AG04449 (cell line): Measurements from ENCODE around the gene LLGL1.

Experiments used
- CTCF ChIA-PET: fragments of 350-600 bp; formaldehyde crosslinking; extraction: SDS; loops from one replicate; lab custom pipeline; 2021; ENCODE audit warnings: antibody characterized with exemption; lab: Yijun Ruan, JAX
- POLR2A ChIA-PET: fragments of 400-600, 350-600 bp; formaldehyde crosslinking; extraction: SDS; loops from one replicate; lab custom pipeline; 2020; ENCODE audit warnings: antibody characterized with exemption, inconsistent platforms; lab: Yijun Ruan, JAX
- DNase-seq: peaks from one replicate; pipeline ENCODE4 v3.0.0-alpha.2; 2010; ENCODE audit warnings: low read depth, low spot score
- H3K4me3 ChIP-seq: 2 replicates; pipeline ENCODE4 v1.5.1; 2011; ENCODE audit warnings: low read depth, mild to moderate bottlenecking, control low read depth, low read length
- CTCF ChIP-seq: IDR thresholded peaks from one replicate; pipeline ENCODE4 v1.5.1; 2011; ENCODE audit warnings: mild to moderate bottlenecking, moderate library complexity, low read length, control low read depth, inconsistent platforms; ENCODE audit not compliant: insufficient read depth; ENCODE audit errors: missing control alignments

LLGL1 gene

GRCh38 chr17:18261146-18261515, 35.7 kb downstream of the LLGL1 start:
- CTCF ChIA-PET = interaction anchor here (4.7 kb wide), 1 partner anchor 13 kb away, joined by 25 read pairs; no protein-coding TSS in a partner anchor

GRCh38 chr17:18261659-18262058, 36.2 kb downstream of the LLGL1 start:
- no peak for DNase-seq
- H3K4me3 ChIP-seq = peak overlapping the region; percentile 93
- TF ChIP-seq CTCF = no peak
- POLR2A ChIA-PET = no interaction called here
- CTCF ChIA-PET = interaction anchor here (4.7 kb wide), 1 partner anchor 13 kb away, joined by 25 read pairs; no protein-coding TSS in a partner anchor

More at GRCh38 chr17:18261146-18261515, 35.7 kb downstream of the LLGL1 start:
- no peak for TF ChIP-seq CTCF
- peak overlapping the region; percentile 93 for H3K4me3 ChIP-seq
- DNase-seq = no peak
- POLR2A ChIA-PET = no interaction called here

GRCh38 chr17:18262111-18262510, 36.7 kb downstream of the LLGL1 start:
- peak overlapping the region; percentile 93 for H3K4me3 ChIP-seq
- no peak for TF ChIP-seq CTCF
- ChIA-PET POLR2A (no interaction called here), CTCF (interaction anchor here (4.7 kb wide), 1 partner anchor 14 kb away, joined by 25 read pairs; no protein-coding TSS in a partner anchor)
- no peak for DNase-seq

- CTCF ChIA-PET = interaction anchor here (4.7 kb wide), 1 partner anchor 14 kb away, joined by 25 read pairs; no protein-coding TSS in a partner anchor
- no peak for TF ChIP-seq CTCF
- H3K4me3 ChIP-seq = no peak overlapping the region
- POLR2A ChIA-PET = no interaction called here
- DNase-seq = no peak
These were observed 37.2 kb downstream of the LLGL1 start for GRCh38 chr17:18262641-18263040.

- POLR2A ChIA-PET = no interaction called here
- no peak for TF ChIP-seq CTCF
- no peak overlapping the region for H3K4me3 ChIP-seq
- CTCF ChIA-PET = interaction anchor here (2.0 kb wide), 1 partner anchor 15 kb away, joined by 8 read pairs; no protein-coding TSS in a partner anchor
- DNase-seq = no peak
These were observed 38.6 kb downstream of the LLGL1 start for GRCh38 chr17:18263885-18264682.

- no peak for DNase-seq
- CTCF ChIA-PET = no interaction called here
- POLR2A ChIA-PET = no interaction called here
- TF ChIP-seq CTCF = no peak
- H3K4me3 ChIP-seq = no peak overlapping the region
These were observed 41.9 kb downstream of the LLGL1 start for GRCh38 chr17:18267366-18267765.
